Measurements from ENCODE around the gene VASH1.

VASH1 gene

DNA sequence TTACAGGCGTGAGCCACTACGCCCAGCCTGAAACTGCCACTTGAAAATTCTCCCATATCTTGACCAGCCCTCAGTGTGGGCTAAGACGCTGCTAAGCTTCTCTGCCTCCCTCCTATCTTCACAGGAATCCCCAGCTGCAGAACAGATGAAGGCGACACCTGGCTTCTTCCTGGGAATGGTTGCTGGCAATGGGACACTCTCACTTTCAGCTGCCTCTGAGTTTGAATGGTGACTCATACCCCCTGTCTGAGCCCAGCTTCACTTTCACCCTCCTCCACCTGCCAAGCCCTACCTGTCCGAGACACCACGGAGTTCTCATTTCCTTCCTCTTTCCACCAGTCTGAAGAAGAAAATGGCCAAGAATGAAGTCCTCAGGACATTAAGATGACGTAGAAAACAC, 18.3 kb upstream of the VASH1 start:
- no peak for DNase-seq (ENCODE audit: low spot score)

GRCh38 chr14:76752744-76753143, 8.5 kb upstream of the VASH1 start:
- DNase-seq (ENCODE audit: low spot score) = no peak

DNA sequence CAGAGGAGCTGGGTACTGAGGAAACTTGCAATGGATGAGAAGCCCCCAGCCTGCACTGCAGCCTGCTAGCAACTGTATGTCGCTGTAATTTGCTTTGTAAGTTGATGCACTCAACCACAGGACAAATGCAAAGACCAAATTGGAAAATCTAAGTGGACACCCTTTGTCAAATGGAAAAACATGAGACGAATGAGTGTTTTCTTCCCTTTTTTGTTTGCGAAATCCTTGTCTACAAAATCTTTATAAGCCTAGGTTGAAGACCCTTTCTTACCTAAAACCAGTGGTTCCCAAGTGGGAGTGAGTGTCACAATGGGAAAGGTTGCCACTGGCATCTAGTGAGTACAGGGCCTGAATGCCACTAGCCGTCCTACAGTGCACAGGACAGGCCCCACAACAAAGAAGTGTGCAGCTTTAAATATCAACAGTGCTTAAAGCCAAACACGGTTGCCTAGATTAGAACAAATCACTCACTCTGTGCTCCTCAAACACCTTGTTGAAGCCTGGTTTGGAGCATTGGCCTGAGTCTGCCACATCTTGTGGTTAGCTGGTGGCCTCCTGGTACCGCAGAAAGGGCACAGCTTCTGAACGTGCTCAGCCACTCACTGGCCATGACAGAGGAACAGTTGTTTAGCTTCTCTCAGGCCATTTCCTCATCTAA, 7.6 kb upstream of the VASH1 start:
- no peak for DNase-seq (ENCODE audit: low spot score)

DNA sequence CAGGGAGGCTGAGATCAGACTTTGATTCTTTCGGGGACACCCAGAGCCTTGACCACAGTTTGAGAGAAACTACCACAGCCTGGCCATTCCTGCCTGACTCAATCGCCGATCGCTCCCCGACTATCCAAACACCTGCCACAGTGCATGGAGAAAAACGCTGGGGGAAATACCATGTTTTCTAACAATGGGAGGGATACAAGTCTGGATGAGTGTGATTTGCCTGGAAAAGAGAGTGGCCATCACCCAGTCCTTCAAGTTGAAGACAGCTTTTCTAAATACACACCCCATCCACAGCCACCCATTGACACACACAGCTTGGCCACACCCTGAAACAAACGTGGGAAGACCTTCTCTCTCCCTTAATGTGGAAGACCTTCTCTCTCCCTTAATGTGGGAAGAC, 6.7 kb upstream of the VASH1 start:
- no peak for DNase-seq (ENCODE audit: low spot score)

GRCh38 chr14:76755610-76756370, 5.5 kb upstream of the VASH1 start:
- no peak for DNase-seq (ENCODE audit: low spot score)

DNA sequence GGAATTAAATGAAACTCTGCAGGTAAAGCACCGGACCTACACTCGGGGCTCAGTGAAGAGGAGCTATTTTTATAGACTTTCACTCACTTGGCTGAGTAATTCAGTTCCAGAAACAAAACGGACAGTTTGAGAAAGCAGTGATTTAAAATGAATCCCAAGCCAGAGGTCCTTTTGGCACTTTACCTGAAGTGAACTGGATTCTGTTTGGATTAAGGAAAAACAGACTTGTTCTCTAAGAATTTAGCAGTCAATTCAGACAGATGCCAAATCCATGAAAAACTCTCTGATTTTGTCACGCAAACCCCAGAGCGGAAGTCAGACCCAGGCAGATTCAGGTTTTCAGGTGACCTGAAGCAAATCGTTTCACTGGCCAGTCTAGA, 4.9 kb upstream of the VASH1 start:
- no peak for DNase-seq (ENCODE audit: low spot score)

- DNase-seq (ENCODE audit: low spot score) = no peak
Measured at GRCh38 chr14:76759589-76759988, 1.7 kb upstream of the VASH1 start.

DNA sequence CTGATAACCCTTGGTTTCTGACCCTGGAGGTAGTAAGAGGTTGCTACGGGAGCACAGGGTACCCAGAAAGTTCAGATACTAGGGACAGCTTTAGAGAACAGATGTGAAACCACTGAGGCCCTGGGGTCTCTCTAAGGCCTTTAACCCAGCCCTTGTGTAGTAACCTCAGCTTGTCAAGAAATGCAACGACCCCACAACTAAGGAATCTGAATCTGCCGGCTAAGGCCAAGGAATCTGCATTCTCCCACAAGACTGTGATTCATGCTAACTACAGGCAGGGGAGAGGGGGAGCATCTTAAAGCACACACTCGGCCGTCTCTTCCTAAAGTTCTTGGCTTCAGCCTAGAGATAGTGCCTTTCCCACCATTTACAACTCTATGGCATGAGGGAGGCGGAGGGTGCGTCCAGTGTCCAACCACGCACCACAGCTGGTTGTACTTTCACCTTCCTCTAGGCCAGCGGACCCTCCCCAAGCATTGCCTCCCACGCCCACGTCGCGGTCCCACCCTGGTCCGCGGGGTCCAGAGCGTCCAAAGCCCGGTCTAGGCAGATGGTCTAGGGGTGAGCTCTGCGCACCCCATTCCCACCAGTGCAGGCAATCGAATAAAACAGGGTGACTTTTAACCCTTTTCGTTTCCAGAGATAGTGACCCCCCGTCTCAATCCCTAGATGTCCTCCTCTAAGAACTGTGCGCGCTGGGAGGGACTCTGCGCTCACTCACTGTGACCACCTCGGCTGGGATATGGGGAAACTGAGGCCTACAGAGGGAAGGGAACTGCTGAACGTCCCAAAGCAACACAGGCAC, 735 bp upstream of the VASH1 start:
- no peak for DNase-seq (ENCODE audit: low spot score)

GRCh38 chr14:76761960-76762410, 717 bp downstream of the VASH1 start:
- DNase-seq (ENCODE audit: low spot score) = no peak

DNA sequence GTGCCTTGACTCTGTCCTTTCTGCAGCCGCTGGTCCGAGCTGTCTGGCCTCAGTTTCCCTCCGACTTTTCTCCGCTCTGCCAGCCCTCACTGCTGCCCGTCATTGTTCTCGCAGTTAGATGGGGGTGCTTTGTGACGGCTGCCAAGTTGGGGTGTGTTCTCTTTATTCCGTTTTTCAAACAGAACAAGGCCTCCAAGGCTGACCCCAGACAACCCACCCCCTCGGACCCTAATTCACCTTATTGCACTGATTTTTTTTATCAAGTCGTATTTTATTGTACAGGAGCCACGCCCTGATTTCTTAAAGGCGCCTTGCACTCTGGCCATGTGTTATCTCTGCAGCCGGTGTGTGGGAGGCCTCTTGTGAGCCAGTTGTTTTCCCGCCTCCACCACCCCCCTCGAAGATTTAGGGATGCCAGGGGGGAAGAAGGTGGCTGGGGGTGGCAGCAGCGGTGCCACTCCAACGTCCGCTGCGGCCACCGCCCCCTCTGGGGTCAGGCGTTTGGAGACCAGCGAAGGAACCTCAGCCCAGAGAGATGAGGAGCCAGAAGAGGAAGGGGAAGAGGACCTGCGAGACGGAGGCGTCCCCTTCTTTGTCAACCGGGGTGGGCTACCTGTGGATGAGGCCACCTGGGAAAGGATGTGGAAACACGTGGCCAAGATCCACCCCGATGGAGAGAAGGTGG, 1.3 kb downstream of the VASH1 start:
- no peak for DNase-seq (ENCODE audit: low spot score)

DNA sequence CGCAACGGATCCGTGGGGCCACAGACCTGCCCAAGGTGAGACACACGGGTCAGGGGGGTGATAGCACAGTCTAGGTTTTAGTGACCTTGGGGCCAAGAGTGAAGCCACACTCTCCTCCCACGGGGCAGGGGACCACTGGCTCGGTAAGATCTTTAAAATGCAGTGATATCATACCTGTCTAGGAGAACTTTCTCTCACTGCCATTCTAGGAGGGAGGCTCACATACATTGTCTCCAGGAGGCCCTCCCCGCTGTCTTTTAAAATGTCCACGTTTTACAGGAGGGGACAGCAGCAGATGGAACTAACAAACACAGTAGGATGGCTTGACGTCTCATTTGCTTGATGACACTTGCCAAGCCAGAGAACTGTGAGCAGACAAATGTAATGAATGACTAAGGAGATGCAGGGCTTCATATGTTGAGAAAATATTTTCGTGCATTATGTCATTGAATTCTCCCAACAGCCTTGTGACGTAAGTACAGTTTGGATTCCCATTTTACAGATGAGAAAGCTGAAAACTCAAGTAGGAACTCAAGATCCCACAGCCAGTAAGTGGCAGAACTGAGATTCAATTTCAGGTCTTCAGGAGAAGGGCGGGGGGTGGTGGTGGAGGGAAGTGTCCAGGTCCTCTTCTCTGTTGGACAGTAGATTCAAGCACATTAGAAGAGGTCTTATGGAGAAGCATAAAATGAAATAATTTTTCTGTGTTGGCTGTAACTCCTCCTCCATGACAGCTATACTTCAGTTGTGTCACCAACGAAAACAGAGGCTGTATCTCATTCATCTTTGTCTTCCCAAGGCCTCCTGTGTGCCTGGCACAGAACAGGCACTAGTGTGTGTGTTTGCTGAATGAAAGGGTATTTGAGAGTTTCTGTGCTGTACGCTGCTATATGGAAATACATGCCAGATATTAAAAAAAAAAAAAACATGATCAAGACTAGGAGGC, 2.1 kb downstream of the VASH1 start:
- no peak for DNase-seq (ENCODE audit: low spot score)

DNA sequence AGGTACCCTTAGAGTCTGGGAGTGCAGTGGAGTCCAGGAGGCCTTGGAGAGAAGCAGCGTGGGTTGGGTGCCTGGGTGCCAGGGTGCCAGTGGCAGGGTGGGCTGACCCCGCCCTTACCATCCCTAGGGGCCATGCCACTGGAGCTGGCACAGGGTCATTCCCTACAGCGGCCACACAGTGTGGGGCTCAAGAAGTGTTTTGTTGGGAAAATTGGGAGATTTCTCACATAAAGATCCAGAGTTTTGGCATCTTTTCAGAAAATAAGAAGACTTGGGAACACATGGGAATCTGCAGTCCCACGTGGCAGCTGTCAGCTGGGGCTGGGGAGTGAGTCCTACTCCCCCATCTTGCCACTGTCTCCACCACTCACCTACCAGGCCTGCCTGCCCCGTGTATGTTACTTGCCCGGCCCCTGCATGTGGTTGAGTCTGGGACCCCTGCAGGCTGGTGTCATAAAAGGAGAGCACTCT, 4.2 kb downstream of the VASH1 start:
- no peak for DNase-seq (ENCODE audit: low spot score)

- DNase-seq (ENCODE audit: low spot score) = no peak
Measured at GRCh38 chr14:76767681-76768656, 6.7 kb downstream of the VASH1 start.

GRCh38 chr14:76768671-76769500, 7.6 kb downstream of the VASH1 start:
- no peak for DNase-seq (ENCODE audit: low spot score)

GRCh38 chr14:76769636-76770292, 8.5 kb downstream of the VASH1 start:
- no peak for DNase-seq (ENCODE audit: low spot score)

DNA sequence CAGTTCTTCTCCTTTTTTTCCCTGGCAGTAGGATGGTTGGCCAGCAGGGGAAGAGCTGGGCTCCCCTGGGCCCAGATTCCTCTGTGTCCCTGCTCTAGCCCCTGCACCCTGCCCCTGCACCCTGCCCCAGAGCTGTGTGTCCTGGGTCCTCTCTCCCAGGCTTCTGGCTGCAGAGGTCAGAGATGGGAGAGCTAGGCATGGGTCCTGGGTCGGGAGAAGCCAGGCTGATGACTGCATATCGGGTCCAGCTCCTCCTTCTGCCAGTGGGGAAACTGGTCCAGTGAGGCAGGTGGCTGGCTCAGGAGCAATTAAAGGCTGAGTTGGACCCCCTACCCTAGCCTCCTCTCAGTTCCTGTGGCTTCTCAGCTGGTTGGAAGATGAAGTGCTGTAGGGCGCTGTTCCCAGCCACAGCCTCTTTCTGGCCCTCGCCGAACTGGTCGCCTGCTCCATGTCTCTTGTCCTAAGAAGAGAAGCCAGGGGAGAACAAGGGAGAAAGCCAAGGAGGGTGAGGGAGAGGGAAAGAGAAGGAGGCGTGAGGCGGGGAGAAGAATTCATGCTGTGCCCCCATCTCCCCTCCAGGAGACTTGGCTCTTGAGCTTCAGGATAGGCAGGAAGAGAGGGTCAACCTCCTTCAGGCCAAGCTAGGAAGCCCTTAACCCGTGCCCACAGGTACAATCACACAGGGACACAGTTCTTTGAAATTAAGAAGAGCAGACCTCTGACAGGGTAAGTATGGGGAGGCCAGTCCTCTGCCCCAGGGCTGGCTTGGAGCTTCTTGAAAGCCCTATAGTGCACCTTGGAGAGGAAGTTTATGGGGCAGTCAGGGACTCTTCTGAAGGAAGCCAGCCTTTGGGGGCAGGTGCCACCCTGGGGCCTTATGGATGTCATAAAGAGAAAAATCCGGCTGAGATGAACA, 9.5 kb downstream of the VASH1 start:
- no peak for DNase-seq (ENCODE audit: low spot score)

- no peak for DNase-seq (ENCODE audit: low spot score)
Measured at GRCh38 chr14:76771437-76771980, 10.2 kb downstream of the VASH1 start.

Measured in HuH-7 (cell line).